H1 (cell line): Measurements from ENCODE around the gene DCDC2B. TPM values are rescaled to one million over a fixed set of nuclear protein-coding genes. Genes with fewer than 3 reads are reported as not detected.

Experiments
- CTCF ChIA-PET: fragments of 300-600 bp; sonication (Branson Sonifier 250); formaldehyde crosslinking; loops from one replicate; lab custom pipeline; 2021; ENCODE audit not compliant: partially characterized antibody; lab: Charles Lee
- POLR2A ChIA-PET: fragments of 300-600 bp; sonication (Branson Sonifier 250); formaldehyde crosslinking; loops from one replicate; lab custom pipeline; 2021; ENCODE audit warnings: inconsistent platforms; ENCODE audit not compliant: partially characterized antibody; lab: Charles Lee
- DNase-seq, 2 experiments: peaks; one replicate each; pipeline versions ENCODE4 v3.0.0 to v3.0.0-alpha.2; 2010 to 2022; ENCODE audit warnings: low spot score in 2 of 2, low read depth in 1 of 2, mixed read lengths in 1 of 2
- FAIRE-seq: peaks from 2 replicates; lab custom pipeline; 2011; peaks lifted over from hg19 to GRCh38; lab: Jason Lieb, UNC
- H2AFZ ChIP-seq: 2 replicates; pipeline ENCODE4 v1.8.1; 2012; ENCODE audit warnings: low read length, inconsistent platforms
- H2AK5ac ChIP-seq: 2 replicates; pipeline ENCODE4 v1.6.1; 2013; ENCODE audit warnings: low read depth, low read length
- H2BK120ac ChIP-seq: replicated peaks from 2 replicates; pipeline ENCODE3; 2013; ENCODE audit warnings: low read depth, low read length, inconsistent platforms
- H2BK12ac ChIP-seq: 2 replicates; pipeline ENCODE4 v1.6.1; 2013; ENCODE audit warnings: low read depth, low read length
- H2BK15ac ChIP-seq: 2 replicates; pipeline ENCODE4 v1.6.1; 2013; ENCODE audit warnings: low read length
- H2BK20ac ChIP-seq: 2 replicates; pipeline ENCODE4 v1.6.1; 2013; ENCODE audit warnings: low read length
- H2BK5ac ChIP-seq: 2 replicates; pipeline ENCODE4 v1.6.1; 2013; ENCODE audit warnings: low read depth, low read length
- H3K14ac ChIP-seq: 2 replicates; pipeline ENCODE4 v1.6.1; 2013; ENCODE audit warnings: inconsistent platforms; ENCODE audit not compliant: insufficient read length
- H3K18ac ChIP-seq: 2 replicates; pipeline ENCODE4 v1.6.1; 2013; ENCODE audit warnings: low read length; ENCODE audit errors: extremely low read depth
- H3K23ac ChIP-seq: 2 replicates; pipeline ENCODE4 v1.6.1; 2013; ENCODE audit warnings: inconsistent platforms; ENCODE audit not compliant: insufficient read length
- H3K23me2 ChIP-seq: 2 replicates; pipeline ENCODE4 v1.6.1; 2013; ENCODE audit warnings: low read depth, low read length
- H3K27ac ChIP-seq: 2 replicates; pipeline ENCODE4 v1.6.1; 2011; ENCODE audit warnings: low read depth, low read length, inconsistent platforms
- H3K27me3 ChIP-seq, 4 experiments: replicated peaks in 1 of 4; 1 replicate in 1 of 4; 2 replicates in 3 of 4; pipeline versions ENCODE4 v1.6.1 to v1.8.1; 2011 to 2013; ENCODE audit warnings: low read length in 3 of 4, mild to moderate bottlenecking in 3 of 4, inconsistent platforms in 2 of 4, mixed read lengths in 2 of 4, moderate library complexity in 1 of 4; ENCODE audit not compliant: control insufficient read depth in 3 of 4, insufficient read depth in 3 of 4; ENCODE audit errors: extremely low read depth in 1 of 4
- H3K36me3 ChIP-seq, 4 experiments: 2 replicates each; pipeline versions ENCODE4 v1.6.1 to v1.8.1; 2011 to 2013; ENCODE audit warnings: mild to moderate bottlenecking in 4 of 4, low read length in 3 of 4, moderate library complexity in 2 of 4, control low read depth in 1 of 4, inconsistent platforms in 1 of 4; ENCODE audit not compliant: insufficient read depth in 4 of 4, control insufficient read depth in 2 of 4
- H3K4ac ChIP-seq: replicated peaks from 2 replicates; pipeline ENCODE3; 2013; ENCODE audit warnings: low read length, low read depth, mixed read lengths, inconsistent platforms; ENCODE audit not compliant: insufficient read length
- H3K4me1 ChIP-seq, 4 experiments: replicated peaks in 1 of 4; 1 replicate in 1 of 4; 2 replicates in 3 of 4; pipeline versions ENCODE4 v1.6.1 to v1.8.1; 2011 to 2013; ENCODE audit warnings: low read length in 3 of 4, inconsistent platforms in 2 of 4, mixed read lengths in 1 of 4; ENCODE audit not compliant: insufficient read depth in 4 of 4, control insufficient read depth in 3 of 4
- H3K4me2 ChIP-seq, 2 experiments: 2 replicates each; pipeline versions ENCODE4 v1.6.1 to v1.8.1; 2011 to 2013; ENCODE audit warnings: low read depth in 2 of 2, low read length in 2 of 2, control low read depth in 1 of 2, inconsistent platforms in 1 of 2, mild to moderate bottlenecking in 1 of 2; ENCODE audit not compliant: insufficient read depth in 1 of 2
- H3K4me3 ChIP-seq, 4 experiments: fragments of 200-600, 300-600 bp in 1 of 4; sonication (generic), shearing (Covaris generic), sonication (Bioruptor Twin) in 1 of 4; 2 replicates each; pipeline versions ENCODE4 v1.5.1 to v1.8.1; 2011 to 2016; ENCODE audit warnings: low read length in 4 of 4, low read depth in 3 of 4, control low read depth in 2 of 4, inconsistent platforms in 2 of 4, mild to moderate bottlenecking in 2 of 4, mixed read lengths in 1 of 4, moderate library complexity in 1 of 4; ENCODE audit not compliant: insufficient read depth in 2 of 4; ENCODE audit errors: extremely low read depth in 1 of 4
- H3K56ac ChIP-seq: replicated peaks from 2 replicates; pipeline ENCODE3; 2013; ENCODE audit warnings: low read depth, mild to moderate bottlenecking, mixed read lengths, low read length, inconsistent platforms; ENCODE audit not compliant: insufficient read length
- H3K79me1 ChIP-seq: 2 replicates; pipeline ENCODE4 v1.6.1; 2013; ENCODE audit warnings: low read depth, low read length, control low read depth
- H3K79me2 ChIP-seq, 2 experiments: 2 replicates each; pipeline versions ENCODE4 v1.6.1 to v1.8.1; 2012 to 2013; ENCODE audit warnings: low read length in 2 of 2, mild to moderate bottlenecking in 2 of 2, inconsistent platforms in 1 of 2; ENCODE audit not compliant: insufficient read depth in 2 of 2, control insufficient read depth in 1 of 2
- H3K9ac ChIP-seq, 4 experiments: replicated peaks in 1 of 4; 1 replicate in 1 of 4; 2 replicates in 3 of 4; pipeline versions ENCODE4 v1.6.1 to v1.8.1; 2011 to 2013; ENCODE audit warnings: low read depth in 3 of 4, low read length in 3 of 4, control low read depth in 2 of 4, mild to moderate bottlenecking in 2 of 4, moderate library complexity in 2 of 4, inconsistent platforms in 1 of 4; ENCODE audit errors: extremely low read depth in 1 of 4
- H3K9me3 ChIP-seq, 2 experiments: 2 replicates each; pipeline versions ENCODE4 v1.6.1 to v1.8.1; 2012 to 2013; ENCODE audit warnings: mild to moderate bottlenecking in 2 of 2, moderate library complexity in 2 of 2, control low read depth in 1 of 2, inconsistent platforms in 1 of 2, low read depth in 1 of 2, low read length in 1 of 2, mixed read lengths in 1 of 2; ENCODE audit not compliant: insufficient read depth in 2 of 2
- H4K20me1 ChIP-seq, 2 experiments: replicated peaks in 1 of 2; 2 replicates each; pipeline versions ENCODE3 to v1.8.1; 2011 to 2013; ENCODE audit warnings: inconsistent platforms in 2 of 2, low read length in 2 of 2, mild to moderate bottlenecking in 1 of 2; ENCODE audit not compliant: insufficient read depth in 2 of 2, control insufficient read depth in 1 of 2
- H4K5ac ChIP-seq: 2 replicates; pipeline ENCODE4 v1.6.1; 2013; ENCODE audit warnings: low read length, low read depth, mixed read lengths, inconsistent platforms; ENCODE audit not compliant: insufficient read length
- H4K8ac ChIP-seq: 2 replicates; pipeline ENCODE4 v1.8.0; 2013; ENCODE audit warnings: mild to moderate bottlenecking, moderate library complexity, low read length, inconsistent platforms; ENCODE audit not compliant: insufficient read depth; ENCODE audit errors: extremely low read depth
- H4K91ac ChIP-seq: replicated peaks from 2 replicates; pipeline ENCODE3; 2013; ENCODE audit warnings: low read length, mixed read lengths, inconsistent platforms; ENCODE audit not compliant: insufficient read length
- ATF3 ChIP-seq: IDR thresholded peaks from 2 replicates; pipeline ENCODE4 v1.6.1; 2011; ENCODE audit warnings: low read depth, mild to moderate bottlenecking, low read length; ENCODE audit not compliant: insufficient read depth
- NRF1 ChIP-seq: IDR thresholded peaks from 2 replicates; pipeline ENCODE4 v1.6.1; 2011; ENCODE audit warnings: mild to moderate bottlenecking, low read depth, low read length, improper control_type of control experiment
- TEAD4 ChIP-seq: IDR thresholded peaks from 2 replicates; pipeline ENCODE4 v1.6.1; 2012; ENCODE audit warnings: low read depth, low read length, inconsistent platforms, mixed read lengths
- WGBS, 2 experiments: shearing (Covaris generic) in 1 of 2; methylation state at CpG; one replicate each; pipeline versions ENCODE4 v1.1.6 to v1.1.7; 2013 to 2015; ENCODE audit warnings: low lambda C conversion rate in 2 of 2, mixed read lengths in 2 of 2, inconsistent platforms in 1 of 2, low coverage in 1 of 2, missing lambda C conversion rate in 1 of 2; ENCODE audit not compliant: insufficient replicate concordance in 2 of 2, insufficient coverage in 1 of 2, insufficient read length in 1 of 2; ENCODE audit errors: extremely low coverage in 1 of 2, missing lambda C conversion rate in 1 of 2; 5-methylcytosine and 5-hydroxymethylcytosine counted together
- polyA plus RNA-seq, 7 experiments: library from polyadenylated mRNA; depleted of rRNA in 3 of 7; stranded (reverse) in 5 of 7; unstranded in 2 of 7; fragments of >200 nt in 5 of 7; fragments of 200-250 nt in 2 of 7; gene quantifications; 1 replicate in 5 of 7; 2 replicates in 1 of 7; 4 replicates in 1 of 7; pipeline versions ENCODE4 v1.2.1 to v1.2.3, GENCODE V29; 2011 to 2013; ENCODE audit warnings: missing spikeins in 2 of 7, mixed read lengths in 2 of 7
- total RNA-seq: library from RNA; stranded (reverse); fragmentation: NEBNext Ultra II Directional; extraction: Animal tissue kit (Norgen Biotek cat#: 25700); gene quantifications from 2 replicates; pipeline ENCODE4 v1.2.1, GENCODE V29; 2021

The DCDC2B gene
- total and polyA plus RNA-seq, 2 of the 8 experiments (the other 6 are each of a cell fraction or from before 2014, with no cell fraction given) = not detected

DNA sequence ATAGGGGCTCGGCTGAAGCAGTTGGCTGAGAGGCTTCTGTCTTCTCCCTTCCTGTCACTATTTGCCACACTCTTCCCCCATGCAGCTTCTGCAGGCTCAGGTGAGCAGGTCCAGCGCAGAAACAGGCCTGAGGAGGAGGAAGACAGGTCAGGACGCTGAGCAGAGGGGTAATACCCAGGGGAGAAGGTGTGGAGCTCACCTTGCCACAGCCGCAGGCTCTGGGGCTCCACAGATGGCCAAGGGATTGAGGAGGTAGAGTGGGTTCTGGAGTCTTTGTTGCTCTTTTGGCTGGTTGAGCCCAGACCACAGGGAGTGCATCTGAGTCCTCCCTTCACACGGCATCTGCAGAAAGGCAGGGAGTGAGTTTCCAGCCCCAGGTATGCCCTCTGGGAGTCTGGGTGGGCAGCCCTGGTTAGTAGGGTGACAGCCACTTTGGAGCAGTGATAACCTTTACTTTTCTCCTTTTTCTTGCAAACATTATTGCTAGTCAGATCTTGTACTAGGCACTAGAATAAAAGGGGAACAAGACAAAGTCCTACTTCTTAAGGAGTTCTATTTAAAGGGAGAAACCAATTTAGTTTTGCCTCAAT lies 23.0 kb downstream of the DCDC2B start:
- no peak overlapping the region for H3K18ac ChIP-seq
- H3K4ac ChIP-seq = no peak overlapping the region
- no peak overlapping the region for H2BK12ac ChIP-seq
- peaks cover 23 to 59% (median 46%) of the 10 kb centered on the region in 4 experiments for H3K36me3 ChIP-seq
- H4K20me1 ChIP-seq = peaks cover 0 to 10% of the 10 kb centered on the region in 2 experiments
- H3K56ac ChIP-seq = no peak overlapping the region
- no peak overlapping the region for H2AK5ac ChIP-seq
- DNase-seq (no peak), FAIRE-seq (no peak)
- H3K23ac ChIP-seq = no peak overlapping the region
- H3K79me1 ChIP-seq = peaks cover 2% of the 10 kb centered on the region; the same call in 1 of the 2 replicates
- POLR2A ChIA-PET = interaction anchor here (1.0 to 2.2 kb wide), 10 partner anchors 9 to 101 kb away, joined by 3 to 12 read pairs (median 4); partner anchors contain the start of genes EIF3I and TMEM234
- H2AFZ ChIP-seq = no peak overlapping the region
- 83% methylated on average over 5 of the region's 5 CpGs; no CpG with 5 or more reads in 1 of the 2 experiments for WGBS, 2 experiments
- no peak overlapping the region for H2BK5ac ChIP-seq
- H4K91ac ChIP-seq = no peak overlapping the region
- CTCF ChIA-PET = interaction anchor here (0.6 to 1.8 kb wide), 5 partner anchors 8 to 149 kb away, joined by 3 to 4 read pairs (median 3); no protein-coding TSS in a partner anchor
- no peak overlapping the region for H2BK120ac ChIP-seq
- H3K4me3 ChIP-seq = no peak overlapping the region
- no peak overlapping the region for H3K14ac ChIP-seq
- no peaks in the 10 kb centered on the region for H3K79me2 ChIP-seq
- no peak overlapping the region for H4K5ac ChIP-seq
- H3K27ac ChIP-seq = no peak overlapping the region
- no peaks in the 10 kb centered on the region for H3K9me3 ChIP-seq
- no peak overlapping the region for H2BK15ac ChIP-seq
- H4K8ac ChIP-seq = no peak overlapping the region
- no peaks in the 10 kb centered on the region for H3K4me1 ChIP-seq
- no peaks in the 10 kb centered on the region for H3K23me2 ChIP-seq
- no peak overlapping the region for H3K9ac ChIP-seq
- H3K27me3 ChIP-seq = no peaks in the 10 kb centered on the region
- H3K4me2 ChIP-seq = no peak overlapping the region
- no peak overlapping the region for H2BK20ac ChIP-seq
- TF ChIP-seq TEAD4 (no peak), NRF1 (no peak), ATF3 (no peak)
